ENCODE data around the gene TTC7B. TPM values are rescaled to one million over a fixed set of nuclear protein-coding genes. Genes with fewer than 3 reads are reported as not detected.

TTC7B gene
- total RNA-seq, 4 donors from 2014 or later = 0.18 to 53.6 (median 11.2) TPM

DNA sequence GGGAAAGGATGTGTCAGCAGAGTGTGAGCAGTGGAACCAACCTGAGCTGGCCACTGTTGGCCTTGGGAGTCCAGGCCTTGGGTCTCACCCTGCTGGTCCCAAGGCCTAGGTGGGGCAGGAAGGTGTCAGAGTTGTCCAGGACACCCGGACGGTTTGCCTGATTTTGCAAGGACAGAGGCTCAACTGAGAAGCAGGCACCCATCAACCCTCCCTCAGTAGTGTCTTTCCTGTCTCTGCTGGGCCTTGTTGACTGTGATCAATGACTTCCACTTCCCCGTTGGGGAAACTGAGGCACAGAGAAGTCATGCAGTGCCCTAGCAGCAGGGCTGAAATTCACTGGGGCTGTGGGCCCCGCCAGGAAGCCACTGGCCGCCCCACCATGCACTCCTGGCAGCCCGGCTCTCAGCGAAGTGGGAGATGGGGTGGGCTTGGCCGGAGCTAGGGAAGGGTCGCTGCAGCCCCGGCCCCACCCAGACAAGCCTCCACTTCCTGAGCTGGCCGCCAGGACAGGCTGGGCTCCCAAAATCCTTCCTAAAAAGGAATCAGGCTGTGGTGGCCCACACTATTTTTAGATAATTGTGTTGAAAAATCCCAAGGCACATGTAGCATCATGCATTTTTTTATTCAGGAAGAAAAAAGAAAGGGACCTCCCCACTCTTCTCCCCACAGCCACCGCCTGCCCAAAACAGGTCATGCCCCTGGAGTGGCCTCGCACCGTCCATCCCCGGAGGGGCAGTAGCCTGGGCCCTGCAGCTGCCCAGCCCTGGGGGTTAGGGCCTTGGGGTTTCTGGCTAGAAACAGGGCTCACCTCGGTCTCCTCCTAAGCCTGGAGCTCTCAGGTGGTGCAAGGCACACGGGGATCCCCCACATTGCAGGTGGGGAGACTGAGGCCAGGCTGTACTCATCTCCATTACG is 292.0 kb downstream of the TTC7B start:
- Histone ChIP-seq H3K4me1 (peaks cover 0 to 28% (median 0%) of the 10 kb centered on the region in 4 donors), H3K27ac (no peak overlapping the region), H3K9me3 (no peaks in the 10 kb centered on the region), H3K36me3 (no peaks in the 10 kb centered on the region), H3K27me3 (no peaks in the 10 kb centered on the region), H3K4me3 (no peak overlapping the region)
- DNase-seq = peak in 1 of 3 donors; percentile 45
- no peak for TF ChIP-seq POLR2A (IDR thresholded peaks at IDR 0.05)
- TF ChIP-seq, protein P1, sequence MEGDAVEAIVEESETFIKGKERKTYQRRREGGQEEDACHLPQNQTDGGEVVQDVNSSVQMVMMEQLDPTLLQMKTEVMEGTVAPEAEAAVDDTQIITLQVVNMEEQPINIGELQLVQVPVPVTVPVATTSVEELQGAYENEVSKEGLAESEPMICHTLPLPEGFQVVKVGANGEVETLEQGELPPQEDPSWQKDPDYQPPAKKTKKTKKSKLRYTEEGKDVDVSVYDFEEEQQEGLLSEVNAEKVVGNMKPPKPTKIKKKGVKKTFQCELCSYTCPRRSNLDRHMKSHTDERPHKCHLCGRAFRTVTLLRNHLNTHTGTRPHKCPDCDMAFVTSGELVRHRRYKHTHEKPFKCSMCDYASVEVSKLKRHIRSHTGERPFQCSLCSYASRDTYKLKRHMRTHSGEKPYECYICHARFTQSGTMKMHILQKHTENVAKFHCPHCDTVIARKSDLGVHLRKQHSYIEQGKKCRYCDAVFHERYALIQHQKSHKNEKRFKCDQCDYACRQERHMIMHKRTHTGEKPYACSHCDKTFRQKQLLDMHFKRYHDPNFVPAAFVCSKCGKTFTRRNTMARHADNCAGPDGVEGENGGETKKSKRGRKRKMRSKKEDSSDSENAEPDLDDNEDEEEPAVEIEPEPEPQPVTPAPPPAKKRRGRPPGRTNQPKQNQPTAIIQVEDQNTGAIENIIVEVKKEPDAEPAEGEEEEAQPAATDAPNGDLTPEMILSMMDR (IDR thresholded peaks at IDR 0.05) = no peak

DNA sequence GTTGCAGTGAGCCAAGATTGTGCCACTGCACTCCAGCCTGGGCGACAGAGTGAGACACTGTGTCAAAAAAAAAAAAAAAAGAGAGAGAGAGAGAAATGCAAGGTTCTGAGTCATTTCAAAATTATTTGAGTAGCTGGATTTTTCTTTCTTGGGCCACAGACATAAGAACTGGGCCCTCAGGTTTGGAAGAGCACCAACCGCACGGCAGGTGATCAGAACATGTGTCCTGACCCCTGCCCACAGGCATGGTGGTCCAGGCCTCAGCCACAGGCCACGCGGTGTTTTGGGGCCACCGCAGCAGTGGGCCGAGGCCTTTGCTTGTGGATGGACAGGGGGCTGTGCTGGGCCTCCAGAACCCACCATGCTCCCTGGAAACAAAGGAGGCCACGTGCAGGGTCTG is 292.7 kb downstream of the TTC7B start:
- Histone ChIP-seq H3K36me3 (no peaks in the 10 kb centered on the region), H3K9me3 (no peaks in the 10 kb centered on the region), H3K4me1 (peaks cover 0 to 31% (median 1%) of the 10 kb centered on the region in 4 donors), H3K27ac (no peak overlapping the region), H3K4me3 (no peak overlapping the region), H3K27me3 (no peaks in the 10 kb centered on the region)
- peak in 1 of 3 donors; percentile 20 for DNase-seq
- TF ChIP-seq, protein P1 (IDR thresholded peaks at IDR 0.05) = no peak
- TF ChIP-seq POLR2A (IDR thresholded peaks at IDR 0.05) = no peak

DNA sequence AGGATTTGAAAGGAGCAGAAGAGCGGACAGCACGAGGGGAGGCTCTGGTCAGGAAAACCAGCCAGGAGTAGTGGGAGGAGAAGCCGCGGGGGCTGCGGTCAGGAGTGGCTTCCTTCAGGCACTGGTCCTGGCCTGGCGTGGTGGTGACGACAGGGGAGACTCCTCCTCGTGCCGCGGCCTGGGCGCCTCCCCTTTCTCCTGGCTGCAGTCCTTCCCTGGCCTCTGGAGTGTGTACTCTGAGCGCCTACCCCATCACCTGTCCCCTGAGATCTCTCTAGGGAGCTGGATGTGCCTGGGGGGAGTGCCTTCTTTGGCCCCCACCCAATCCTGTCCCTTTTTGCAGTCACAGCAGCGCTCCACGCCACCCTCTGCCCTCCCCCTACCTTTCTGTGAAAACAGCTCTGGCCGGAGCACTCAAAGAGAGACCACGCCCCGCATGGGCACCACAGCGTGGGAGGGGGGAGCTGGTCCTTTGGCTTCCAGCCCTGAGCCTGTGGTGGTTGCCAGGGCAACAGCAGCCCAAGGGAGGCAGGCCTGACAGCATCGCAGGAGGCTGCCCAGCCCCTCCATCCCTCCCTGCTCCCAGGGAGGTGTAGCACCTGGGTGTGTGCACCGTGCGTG is 293.5 kb downstream of the TTC7B start:
- H3K36me3 ChIP-seq = no peaks in the 10 kb centered on the region
- DNase-seq = peak in 1 of 3 donors; percentile 62
- no peaks in the 10 kb centered on the region for H3K27me3 ChIP-seq
- TF ChIP-seq, protein P1 (IDR thresholded peaks at IDR 0.05) = no peak
- TF ChIP-seq POLR2A (IDR thresholded peaks at IDR 0.05) = no peak
- H3K4me1 ChIP-seq = peaks cover 0 to 40% (median 3%) of the 10 kb centered on the region in 4 donors
- H3K4me3 ChIP-seq = no peak overlapping the region
- H3K27ac ChIP-seq = peak overlapping the region in 1 of 4 donors; percentile 10
- H3K9me3 ChIP-seq = no peaks in the 10 kb centered on the region

DNA sequence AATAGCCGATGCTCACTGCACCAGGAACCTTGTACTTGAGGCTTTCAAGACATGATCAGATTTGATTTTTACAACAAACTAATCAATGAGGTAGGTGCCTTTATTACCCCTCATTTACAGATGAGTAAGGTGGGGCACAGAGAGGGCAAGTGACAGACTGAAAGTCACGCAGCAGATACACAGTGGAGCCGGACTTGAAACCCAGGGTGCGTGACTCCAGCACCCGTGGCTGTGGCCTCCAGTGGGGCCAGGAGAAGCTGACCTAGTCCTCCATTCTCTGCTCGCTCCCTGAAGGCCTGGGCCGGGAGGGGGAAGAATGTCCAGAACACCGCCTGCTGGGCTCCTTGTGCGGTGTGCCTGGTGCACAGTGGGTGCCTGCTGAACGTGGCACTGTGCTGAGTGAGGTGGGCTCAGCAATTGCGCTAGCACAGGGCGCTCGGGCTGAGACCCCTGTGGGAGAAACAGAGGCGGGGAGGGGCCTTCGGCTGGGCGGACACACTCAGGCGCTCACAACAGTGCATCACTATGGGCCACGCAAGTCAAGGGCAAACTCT is 294.2 kb downstream of the TTC7B start:
- Histone ChIP-seq H3K9me3 (no peaks in the 10 kb centered on the region), H3K4me3 (no peak overlapping the region), H3K4me1 (peaks cover 0 to 47% (median 4%) of the 10 kb centered on the region in 4 donors), H3K27ac (peak overlapping the region in 1 of 4 donors; percentile 10), H3K27me3 (no peaks in the 10 kb centered on the region), H3K36me3 (no peaks in the 10 kb centered on the region)
- no peak for DNase-seq
- no peak for TF ChIP-seq POLR2A (IDR thresholded peaks at IDR 0.05)
- TF ChIP-seq, protein P1 (IDR thresholded peaks at IDR 0.05) = no peak

DNA sequence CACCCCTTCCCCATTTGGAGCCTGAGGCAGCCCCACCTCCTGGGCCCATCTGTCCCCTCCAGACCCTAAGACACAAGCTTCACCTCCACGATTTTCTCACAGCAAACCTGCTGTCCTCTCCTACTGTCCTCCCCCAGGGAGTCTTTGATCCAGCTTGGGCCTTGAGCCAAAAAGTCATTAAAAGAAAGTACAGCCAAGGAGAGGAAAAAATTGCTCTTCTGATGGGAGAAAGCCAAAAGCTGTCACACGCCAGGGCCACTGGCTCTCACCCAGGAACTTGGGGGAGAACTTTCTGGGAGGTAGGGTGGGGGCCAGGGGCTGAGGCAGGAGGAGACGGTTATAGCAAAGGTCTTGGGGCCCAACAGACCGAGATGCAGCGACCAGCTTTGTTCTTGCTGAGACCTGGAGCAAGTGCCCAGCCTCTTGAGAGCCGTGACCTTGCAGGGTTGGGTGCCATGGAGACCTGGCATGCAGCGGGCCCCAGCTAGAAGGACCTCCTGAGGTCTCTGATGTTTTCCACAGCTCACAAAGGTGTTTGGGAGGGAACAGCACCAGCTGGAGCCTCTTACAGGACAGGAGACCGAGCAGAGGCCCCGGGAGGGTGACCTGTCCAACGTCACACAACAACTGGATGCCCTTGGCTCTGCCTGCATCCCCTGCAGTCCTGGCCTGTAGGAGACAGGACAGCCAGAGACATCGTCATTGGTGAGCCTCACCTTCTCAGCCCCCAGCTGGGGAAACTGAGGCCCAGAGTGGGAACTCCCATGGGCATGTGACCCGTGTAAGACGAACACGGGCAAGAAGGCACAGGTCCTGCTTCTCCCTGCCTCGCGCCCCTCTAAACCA is 294.9 kb downstream of the TTC7B start:
- peak in 1 of 3 donors; percentile 57 for DNase-seq
- peaks cover 0 to 54% (median 4%) of the 10 kb centered on the region in 4 donors for H3K4me1 ChIP-seq
- no peak overlapping the region for H3K4me3 ChIP-seq
- no peaks in the 10 kb centered on the region for H3K36me3 ChIP-seq
- no peaks in the 10 kb centered on the region for H3K27me3 ChIP-seq
- no peaks in the 10 kb centered on the region for H3K9me3 ChIP-seq
- peak overlapping the region in 1 of 4 donors; percentile 10 for H3K27ac ChIP-seq
- TF ChIP-seq POLR2A (IDR thresholded peaks at IDR 0.05) = no peak
- TF ChIP-seq, protein P1 (IDR thresholded peaks at IDR 0.05) = no peak

All from Peyer's patch (tissue), 4 donors.